Measurements from ENCODE around the gene TAS2R1.
"Not testable (repeated sequence)": the region's sequence is repeated elsewhere in the genome, so short reads cannot be mapped to it uniquely, and the experiment has no call there.

TAS2R1 gene

GRCh38 chr5:9604416-9604815, 25.7 kb downstream of the TAS2R1 start:
- TF ChIP-seq CTCF (conservative IDR thresholded peaks at IDR 0.05; ENCODE audit: low read depth, low read length), result no peak
- no peak for DNase-seq (ENCODE audit: low read depth)
- H3K4me3 ChIP-seq (ENCODE audit: low read length), result no peak overlapping the region

GRCh38 chr5:9601055-9601739, 29.0 kb downstream of the TAS2R1 start:
- TF ChIP-seq CTCF (conservative IDR thresholded peaks at IDR 0.05; ENCODE audit: low read depth, low read length), result no peak
- H3K4me3 ChIP-seq (ENCODE audit: low read length), result no peak overlapping the region
- no peak for DNase-seq (ENCODE audit: low read depth)

GRCh38 chr5:9599391-9599790, 30.8 kb downstream of the TAS2R1 start:
- no peak for DNase-seq (ENCODE audit: low read depth)
- TF ChIP-seq CTCF (conservative IDR thresholded peaks at IDR 0.05; ENCODE audit: low read depth, low read length), result no peak
- H3K4me3 ChIP-seq (ENCODE audit: low read length), result no peak overlapping the region

- H3K4me3 ChIP-seq (ENCODE audit: low read length); DNase-seq (ENCODE audit: low read depth): not testable (repeated sequence)
These were observed 31.8 kb downstream of the TAS2R1 start for GRCh38 chr5:9598329-9598728.

GRCh38 chr5:9597322-9597721, 32.8 kb downstream of the TAS2R1 start:
- H3K4me3 ChIP-seq (ENCODE audit: low read length); DNase-seq (ENCODE audit: low read depth): not testable (repeated sequence)

- no peak for DNase-seq (ENCODE audit: low read depth)
- no peak for TF ChIP-seq CTCF (conservative IDR thresholded peaks at IDR 0.05; ENCODE audit: low read depth, low read length)
- no peak overlapping the region for H3K4me3 ChIP-seq (ENCODE audit: low read length)
These were observed 33.3 kb downstream of the TAS2R1 start for GRCh38 chr5:9596824-9597223.

- no peak for DNase-seq (ENCODE audit: low read depth)
- no peak for TF ChIP-seq CTCF (conservative IDR thresholded peaks at IDR 0.05; ENCODE audit: low read depth, low read length)
- H3K4me3 ChIP-seq (ENCODE audit: low read length), result no peak overlapping the region
These were observed 33.9 kb downstream of the TAS2R1 start for GRCh38 chr5:9596171-9596780.

GRCh38 chr5:9594913-9595312, 35.2 kb downstream of the TAS2R1 start:
- TF ChIP-seq CTCF (conservative IDR thresholded peaks at IDR 0.05; ENCODE audit: low read depth, low read length), result no peak
- H3K4me3 ChIP-seq (ENCODE audit: low read length), result no peak overlapping the region
- no peak for DNase-seq (ENCODE audit: low read depth)

Data from retinal pigment epithelial cell (primary cell).